Measurements from ENCODE around the gene THOC2.
"Not testable (repeated sequence)": the region's sequence is repeated elsewhere in the genome, so short reads cannot be mapped to it uniquely, and the experiment has no call there.

The THOC2 gene

GRCh38 chrX:123673813-123674212 is 59.0 kb downstream of the THOC2 start:
- DNase-seq = no peak
- no peak for TF ChIP-seq CTCF (IDR thresholded peaks at IDR 0.05)
- peaks cover 4 to 7% (median 5%) of the 10 kb centered on the region in 3 donors for H3K36me3 ChIP-seq

GRCh38 chrX:123665197-123665596 is 67.7 kb downstream of the THOC2 start:
- H3K27me3 ChIP-seq = no peaks in the 10 kb centered on the region
- H3K36me3 ChIP-seq = peaks cover 4 to 37% (median 11%) of the 10 kb centered on the region in 3 donors
- intact Hi-C loops (cut with DNase I; ENCODE audit: low total_unique reads) = no loop called here
- no peaks in the 10 kb centered on the region for H3K9me3 ChIP-seq
- H3K27ac ChIP-seq = no peak overlapping the region
- no peak overlapping the region for H3K4me3 ChIP-seq
- H3K4me1 ChIP-seq = no peaks in the 10 kb centered on the region
- no peak for TF ChIP-seq CTCF (IDR thresholded peaks at IDR 0.05)
- DNase-seq = no peak

More at GRCh38 chrX:123673813-123674212, 59.0 kb downstream of the THOC2 start:
- no peaks in the 10 kb centered on the region for H3K9me3 ChIP-seq
- intact Hi-C loops (cut with DNase I; ENCODE audit: low total_unique reads) = no loop called here
- no peak overlapping the region for H3K4me3 ChIP-seq
- no peaks in the 10 kb centered on the region for H3K4me1 ChIP-seq
- H3K27ac ChIP-seq = no peak overlapping the region
- no peaks in the 10 kb centered on the region for H3K27me3 ChIP-seq

GRCh38 chrX:123664467-123665167 is 68.2 kb downstream of the THOC2 start:
- DNase-seq; H3K4me3 ChIP-seq; H3K27ac ChIP-seq; H3K4me1 ChIP-seq; H3K9me3 ChIP-seq; intact Hi-C loops (cut with DNase I; ENCODE audit: low total_unique reads); H3K27me3 ChIP-seq: not testable (repeated sequence)
- peaks cover 4 to 36% (median 11%) of the 10 kb centered on the region in 3 donors for H3K36me3 ChIP-seq

GRCh38 chrX:123663720-123664119 is 69.1 kb downstream of the THOC2 start:
- H3K4me3 ChIP-seq; intact Hi-C loops (cut with DNase I; ENCODE audit: low total_unique reads); H3K4me1 ChIP-seq; DNase-seq; H3K27ac ChIP-seq; H3K9me3 ChIP-seq; H3K27me3 ChIP-seq: not testable (repeated sequence)
- peaks cover 4 to 36% (median 11%) of the 10 kb centered on the region in 3 donors for H3K36me3 ChIP-seq

GRCh38 chrX:123656507-123656906 is 76.3 kb downstream of the THOC2 start:
- H3K27me3 ChIP-seq; H3K36me3 ChIP-seq; H3K9me3 ChIP-seq; H3K4me1 ChIP-seq; DNase-seq; H3K4me3 ChIP-seq; intact Hi-C loops (cut with DNase I; ENCODE audit: low total_unique reads); H3K27ac ChIP-seq: not testable (repeated sequence)

- intact Hi-C loops (cut with DNase I; ENCODE audit: low total_unique reads); H3K4me3 ChIP-seq; H3K27ac ChIP-seq; H3K9me3 ChIP-seq; H3K27me3 ChIP-seq; H3K4me1 ChIP-seq; DNase-seq; H3K36me3 ChIP-seq: not testable (repeated sequence)
Measured at GRCh38 chrX:123648811-123649181, 84.1 kb downstream of the THOC2 start.

GRCh38 chrX:123648028-123648810 is 84.6 kb downstream of the THOC2 start:
- TF ChIP-seq CTCF (IDR thresholded peaks at IDR 0.05) = no peak
- Histone ChIP-seq H3K4me3 (no peak overlapping the region), H3K4me1 (no peaks in the 10 kb centered on the region), H3K9me3 (no peaks in the 10 kb centered on the region), H3K36me3 (no peaks in the 10 kb centered on the region), H3K27ac (no peak overlapping the region), H3K27me3 (no peaks in the 10 kb centered on the region)
- no peak for DNase-seq
- intact Hi-C loops (cut with DNase I; ENCODE audit: low total_unique reads) = no loop called here

Measured in tibial artery (tissue), 4 donors.